Neural cell (in vitro differentiated cells): ENCODE measurements around the gene CAPN7. TPM values are rescaled to one million over a fixed set of nuclear protein-coding genes. Genes with fewer than 3 reads are reported as not detected.

Experiments used
- H2AFZ ChIP-seq: fragments of 200-600, 300-800 bp; sonication (generic), shearing (Covaris generic); 2 replicates; pipeline ENCODE4 v1.6.0; 2014; ENCODE audit warnings: low read depth, mild to moderate bottlenecking, antibody characterized with exemption, low read length, moderate library complexity
- H3F3A ChIP-seq: fragments of 200-600 bp; shearing (Covaris generic); 2 replicates; pipeline ENCODE4 v1.6.1; 2016; ENCODE audit warnings: mild to moderate bottlenecking, moderate library complexity, mixed read lengths, antibody characterized with exemption, low read length; ENCODE audit not compliant: insufficient read depth, poor library complexity, severe bottlenecking
- H3K27ac ChIP-seq: fragments of 200-600, 300-800 bp; sonication (generic), shearing (Covaris generic); 2 replicates; pipeline ENCODE4 v1.5.1; 2014; ENCODE audit warnings: mild to moderate bottlenecking, low read length, moderate library complexity
- H3K27me3 ChIP-seq: fragments of 300-800, 200-600 bp; sonication (generic), shearing (Covaris generic); 2 replicates; pipeline ENCODE4 v1.6.0; 2014; ENCODE audit warnings: mild to moderate bottlenecking, low read depth, low read length, moderate library complexity; ENCODE audit not compliant: insufficient read depth
- H3K36me3 ChIP-seq: fragments of 300-800, 200-600 bp; sonication (generic), shearing (Covaris generic); 2 replicates; pipeline ENCODE4 v1.5.1; 2014; ENCODE audit warnings: mild to moderate bottlenecking, antibody characterized with exemption, low read length, moderate library complexity; ENCODE audit not compliant: insufficient read depth
- H3K4me2 ChIP-seq: fragments of 300-800, 200-600 bp; sonication (generic), shearing (Covaris generic); 2 replicates; pipeline ENCODE4 v1.6.0; 2014; ENCODE audit warnings: mild to moderate bottlenecking, low read length
- H3K4me3 ChIP-seq: fragments of 300-800, 200-600 bp; sonication (generic), shearing (Covaris generic); 2 replicates; pipeline ENCODE4 v1.5.1; 2014; ENCODE audit warnings: mild to moderate bottlenecking, low read length, moderate library complexity
- H3K79me2 ChIP-seq: fragments of 200-600 bp; shearing (Covaris generic); replicated peaks from 2 replicates; pipeline ENCODE4 v1.6.0; 2014; ENCODE audit warnings: mild to moderate bottlenecking, low read length, moderate library complexity; ENCODE audit not compliant: insufficient read depth
- H3K9ac ChIP-seq: fragments of 300-800, 200-600 bp; sonication (generic), shearing (Covaris generic); 2 replicates; pipeline ENCODE4 v1.6.1; 2016; ENCODE audit warnings: mild to moderate bottlenecking, low read length, mixed read lengths
- H3K9me2 ChIP-seq: fragments of 200-600 bp; shearing (Covaris generic); 2 replicates; pipeline ENCODE4 v1.6.1; 2016; ENCODE audit warnings: mild to moderate bottlenecking, low read length, mixed read lengths; ENCODE audit not compliant: insufficient read depth
- H3K9me3 ChIP-seq: fragments of 200-600, 300-800 bp; sonication (generic), shearing (Covaris generic); 2 replicates; pipeline ENCODE4 v1.6.1; 2016; ENCODE audit warnings: mild to moderate bottlenecking, mixed run types, low read length, moderate library complexity, mixed read lengths
- H4K20me1 ChIP-seq: fragments of 200-600 bp; shearing (Covaris generic); 2 replicates; pipeline ENCODE4 v1.6.1; 2016; ENCODE audit warnings: mild to moderate bottlenecking, mixed run types; ENCODE audit not compliant: insufficient read depth
- EP300 ChIP-seq: fragments of 450-650 bp; conservative IDR thresholded peaks from 2 replicates; pipeline ENCODE4 v1.6.1; 2014; ENCODE audit warnings: antibody characterized with exemption, mild to moderate bottlenecking, moderate library complexity; ENCODE audit not compliant: poor library complexity, severe bottlenecking
- EZH2 ChIP-seq: fragments of 200-600, 300-800 bp; shearing (Covaris generic), sonication (generic); IDR thresholded peaks from 2 replicates; pipeline ENCODE4 v1.6.1; 2014; ENCODE audit warnings: antibody characterized with exemption, low read length, borderline replicate concordance, mild to moderate bottlenecking; ENCODE audit not compliant: insufficient read depth, poor library complexity, severe bottlenecking
- MXI1 ChIP-seq: fragments of 450-650 bp; conservative IDR thresholded peaks from 2 replicates; pipeline ENCODE4 v1.6.1; 2014; ENCODE audit warnings: antibody characterized with exemption, mild to moderate bottlenecking; ENCODE audit not compliant: poor library complexity, severe bottlenecking
- POLR2AphosphoS5 ChIP-seq: IDR thresholded peaks from 2 replicates; pipeline ENCODE4 v1.6.1; 2012
- RAD21 ChIP-seq: fragments of 450-650 bp; conservative IDR thresholded peaks from 2 replicates; pipeline ENCODE4 v1.6.1; 2014; ENCODE audit warnings: antibody characterized with exemption, mild to moderate bottlenecking, moderate library complexity
- SMC3 ChIP-seq: fragments of 450-650 bp; conservative IDR thresholded peaks from 2 replicates; pipeline ENCODE4 v1.6.1; 2014; ENCODE audit warnings: antibody characterized with exemption, mild to moderate bottlenecking, moderate library complexity; ENCODE audit not compliant: poor library complexity
- TAF1 ChIP-seq: IDR thresholded peaks from 2 replicates; pipeline ENCODE4 v1.6.1; 2012; ENCODE audit warnings: low read depth
- polyA plus RNA-seq: library from polyadenylated mRNA; depleted of rRNA; stranded (reverse); fragments of >200 nt; gene quantifications from 2 replicates; pipeline ENCODE4 v1.2.3, GENCODE V29; 2014
- TF ChIP-seq, protein P1 (sequence below): fragments of 450-650 bp; IDR thresholded peaks from 2 replicates; pipeline ENCODE4 v1.5.1; 2014; ENCODE audit warnings: antibody characterized with exemption, mild to moderate bottlenecking, moderate library complexity; ENCODE audit not compliant: poor library complexity, severe bottlenecking
- TF ChIP-seq, protein P2 (sequence below): IDR thresholded peaks from 2 replicates; pipeline ENCODE4 v1.6.1; 2012; ENCODE audit warnings: borderline replicate concordance

The CAPN7 gene
- polyA plus RNA-seq, 1 donor from 2014 or later: 60.9 TPM

DNA sequence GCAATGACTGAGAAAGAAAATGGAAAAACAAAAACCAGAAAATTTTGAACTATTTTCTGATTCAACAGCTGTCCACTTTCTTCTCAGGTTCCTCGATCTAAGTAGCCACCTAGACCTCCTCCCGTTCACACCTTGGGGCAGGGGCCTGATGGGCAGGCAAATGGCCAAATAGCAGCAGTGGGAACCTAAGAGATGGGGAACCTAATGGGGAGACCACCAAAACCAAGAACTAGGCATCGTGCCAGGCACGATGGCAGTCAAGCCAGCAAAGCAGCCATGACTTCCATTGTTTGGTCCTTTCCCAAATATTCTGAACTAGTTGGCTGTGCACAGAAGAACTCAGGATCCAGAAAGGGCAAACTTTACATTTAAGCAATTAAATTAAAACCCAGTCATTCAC is 57.1 kb downstream of the CAPN7 start:
- Histone ChIP-seq H3K9me2 (no peaks in the 10 kb centered on the region), H2AFZ (no peak overlapping the region), H3K4me3 (no peak overlapping the region), H3K9ac (no peak overlapping the region), H3K36me3 (peaks cover 12% of the 10 kb centered on the region), H4K20me1 (peaks cover 14% of the 10 kb centered on the region), H3K79me2 (no peaks in the 10 kb centered on the region), H3K27ac (no peak overlapping the region), H3K27me3 (no peaks in the 10 kb centered on the region), H3F3A (no peaks in the 10 kb centered on the region), H3K4me2 (no peak overlapping the region), H3K9me3 (no peaks in the 10 kb centered on the region)
- TF ChIP-seq EZH2 (no peak), TAF1 (no peak), POLR2AphosphoS5 (no peak), SMC3 (no peak), MXI1 (no peak)
- TF ChIP-seq, protein P1, sequence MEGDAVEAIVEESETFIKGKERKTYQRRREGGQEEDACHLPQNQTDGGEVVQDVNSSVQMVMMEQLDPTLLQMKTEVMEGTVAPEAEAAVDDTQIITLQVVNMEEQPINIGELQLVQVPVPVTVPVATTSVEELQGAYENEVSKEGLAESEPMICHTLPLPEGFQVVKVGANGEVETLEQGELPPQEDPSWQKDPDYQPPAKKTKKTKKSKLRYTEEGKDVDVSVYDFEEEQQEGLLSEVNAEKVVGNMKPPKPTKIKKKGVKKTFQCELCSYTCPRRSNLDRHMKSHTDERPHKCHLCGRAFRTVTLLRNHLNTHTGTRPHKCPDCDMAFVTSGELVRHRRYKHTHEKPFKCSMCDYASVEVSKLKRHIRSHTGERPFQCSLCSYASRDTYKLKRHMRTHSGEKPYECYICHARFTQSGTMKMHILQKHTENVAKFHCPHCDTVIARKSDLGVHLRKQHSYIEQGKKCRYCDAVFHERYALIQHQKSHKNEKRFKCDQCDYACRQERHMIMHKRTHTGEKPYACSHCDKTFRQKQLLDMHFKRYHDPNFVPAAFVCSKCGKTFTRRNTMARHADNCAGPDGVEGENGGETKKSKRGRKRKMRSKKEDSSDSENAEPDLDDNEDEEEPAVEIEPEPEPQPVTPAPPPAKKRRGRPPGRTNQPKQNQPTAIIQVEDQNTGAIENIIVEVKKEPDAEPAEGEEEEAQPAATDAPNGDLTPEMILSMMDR: no peak
- TF ChIP-seq, protein P2, sequence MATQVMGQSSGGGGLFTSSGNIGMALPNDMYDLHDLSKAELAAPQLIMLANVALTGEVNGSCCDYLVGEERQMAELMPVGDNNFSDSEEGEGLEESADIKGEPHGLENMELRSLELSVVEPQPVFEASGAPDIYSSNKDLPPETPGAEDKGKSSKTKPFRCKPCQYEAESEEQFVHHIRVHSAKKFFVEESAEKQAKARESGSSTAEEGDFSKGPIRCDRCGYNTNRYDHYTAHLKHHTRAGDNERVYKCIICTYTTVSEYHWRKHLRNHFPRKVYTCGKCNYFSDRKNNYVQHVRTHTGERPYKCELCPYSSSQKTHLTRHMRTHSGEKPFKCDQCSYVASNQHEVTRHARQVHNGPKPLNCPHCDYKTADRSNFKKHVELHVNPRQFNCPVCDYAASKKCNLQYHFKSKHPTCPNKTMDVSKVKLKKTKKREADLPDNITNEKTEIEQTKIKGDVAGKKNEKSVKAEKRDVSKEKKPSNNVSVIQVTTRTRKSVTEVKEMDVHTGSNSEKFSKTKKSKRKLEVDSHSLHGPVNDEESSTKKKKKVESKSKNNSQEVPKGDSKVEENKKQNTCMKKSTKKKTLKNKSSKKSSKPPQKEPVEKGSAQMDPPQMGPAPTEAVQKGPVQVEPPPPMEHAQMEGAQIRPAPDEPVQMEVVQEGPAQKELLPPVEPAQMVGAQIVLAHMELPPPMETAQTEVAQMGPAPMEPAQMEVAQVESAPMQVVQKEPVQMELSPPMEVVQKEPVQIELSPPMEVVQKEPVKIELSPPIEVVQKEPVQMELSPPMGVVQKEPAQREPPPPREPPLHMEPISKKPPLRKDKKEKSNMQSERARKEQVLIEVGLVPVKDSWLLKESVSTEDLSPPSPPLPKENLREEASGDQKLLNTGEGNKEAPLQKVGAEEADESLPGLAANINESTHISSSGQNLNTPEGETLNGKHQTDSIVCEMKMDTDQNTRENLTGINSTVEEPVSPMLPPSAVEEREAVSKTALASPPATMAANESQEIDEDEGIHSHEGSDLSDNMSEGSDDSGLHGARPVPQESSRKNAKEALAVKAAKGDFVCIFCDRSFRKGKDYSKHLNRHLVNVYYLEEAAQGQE: no peak

DNA sequence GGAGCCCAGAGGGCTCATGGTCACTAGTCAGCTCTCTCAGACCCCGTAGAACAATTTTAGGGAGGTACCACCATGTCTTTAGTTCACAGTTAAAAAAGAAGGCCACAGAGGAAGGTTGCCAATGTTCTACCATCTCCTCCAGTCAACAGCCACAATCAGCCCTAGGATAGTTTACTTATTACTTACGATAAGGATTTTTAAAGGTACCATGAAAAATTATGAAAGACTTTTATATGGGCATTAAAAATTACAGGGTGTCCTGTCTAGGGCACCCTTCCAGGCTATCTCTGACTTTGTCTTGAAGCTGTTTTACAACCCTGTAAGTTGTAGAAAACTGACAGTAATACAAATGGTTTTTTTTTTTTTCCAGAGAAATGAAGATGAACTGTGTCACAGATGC is 57.9 kb downstream of the CAPN7 start:
- Histone ChIP-seq H2AFZ (no peak overlapping the region), H3K79me2 (no peaks in the 10 kb centered on the region), H3K27ac (no peak overlapping the region), H3K4me3 (no peak overlapping the region), H4K20me1 (peaks cover 14% of the 10 kb centered on the region), H3K27me3 (no peaks in the 10 kb centered on the region), H3K4me2 (no peak overlapping the region), H3K9me2 (no peaks in the 10 kb centered on the region), H3K9me3 (no peaks in the 10 kb centered on the region), H3K9ac (no peak overlapping the region), H3F3A (no peaks in the 10 kb centered on the region), H3K36me3 (peaks cover 8% of the 10 kb centered on the region)
- TF ChIP-seq, protein P2: no peak
- TF ChIP-seq SMC3: no peak
- no peak for TF ChIP-seq RAD21
- no peak for TF ChIP-seq POLR2AphosphoS5
- TF ChIP-seq TAF1: no peak
- TF ChIP-seq MXI1: no peak
- no peak for TF ChIP-seq EZH2
- TF ChIP-seq EP300: no peak
- TF ChIP-seq, protein P1: no peak
